H1 (cell line): Measurements from ENCODE around the gene PCDH8. TPM values are rescaled to one million over a fixed set of nuclear protein-coding genes. Genes with fewer than 3 reads are reported as not detected.

Experiments used
- CTCF ChIA-PET: fragments of 300-600 bp; sonication (Branson Sonifier 250); formaldehyde crosslinking; loops from one replicate; lab custom pipeline; 2021; ENCODE audit not compliant: partially characterized antibody; lab: Charles Lee
- POLR2A ChIA-PET: fragments of 300-600 bp; sonication (Branson Sonifier 250); formaldehyde crosslinking; loops from one replicate; lab custom pipeline; 2021; ENCODE audit warnings: inconsistent platforms; ENCODE audit not compliant: partially characterized antibody; lab: Charles Lee
- DNase-seq, 2 experiments: peaks; one replicate each; pipeline versions ENCODE4 v3.0.0 to v3.0.0-alpha.2; 2010 to 2022; ENCODE audit warnings: low spot score in 2 of 2, low read depth in 1 of 2, mixed read lengths in 1 of 2
- FAIRE-seq: peaks from 2 replicates; lab custom pipeline; 2011; peaks lifted over from hg19 to GRCh38; lab: Jason Lieb, UNC
- H2AFZ ChIP-seq: 2 replicates; pipeline ENCODE4 v1.8.1; 2012; ENCODE audit warnings: low read length, inconsistent platforms
- H2AK5ac ChIP-seq: 2 replicates; pipeline ENCODE4 v1.6.1; 2013; ENCODE audit warnings: low read depth, low read length
- H2BK120ac ChIP-seq: replicated peaks from 2 replicates; pipeline ENCODE3; 2013; ENCODE audit warnings: low read depth, low read length, inconsistent platforms
- H2BK12ac ChIP-seq: 2 replicates; pipeline ENCODE4 v1.6.1; 2013; ENCODE audit warnings: low read depth, low read length
- H2BK15ac ChIP-seq: 2 replicates; pipeline ENCODE4 v1.6.1; 2013; ENCODE audit warnings: low read length
- H2BK20ac ChIP-seq: 2 replicates; pipeline ENCODE4 v1.6.1; 2013; ENCODE audit warnings: low read length
- H2BK5ac ChIP-seq: 2 replicates; pipeline ENCODE4 v1.6.1; 2013; ENCODE audit warnings: low read depth, low read length
- H3K14ac ChIP-seq: 2 replicates; pipeline ENCODE4 v1.6.1; 2013; ENCODE audit warnings: inconsistent platforms; ENCODE audit not compliant: insufficient read length
- H3K18ac ChIP-seq: 2 replicates; pipeline ENCODE4 v1.6.1; 2013; ENCODE audit warnings: low read length; ENCODE audit errors: extremely low read depth
- H3K23ac ChIP-seq: 2 replicates; pipeline ENCODE4 v1.6.1; 2013; ENCODE audit warnings: inconsistent platforms; ENCODE audit not compliant: insufficient read length
- H3K23me2 ChIP-seq: 2 replicates; pipeline ENCODE4 v1.6.1; 2013; ENCODE audit warnings: low read depth, low read length
- H3K27ac ChIP-seq: 2 replicates; pipeline ENCODE4 v1.6.1; 2011; ENCODE audit warnings: low read depth, low read length, inconsistent platforms
- H3K27me3 ChIP-seq, 4 experiments: replicated peaks in 1 of 4; 1 replicate in 1 of 4; 2 replicates in 3 of 4; pipeline versions ENCODE4 v1.6.1 to v1.8.1; 2011 to 2013; ENCODE audit warnings: low read length in 3 of 4, mild to moderate bottlenecking in 3 of 4, inconsistent platforms in 2 of 4, mixed read lengths in 2 of 4, moderate library complexity in 1 of 4; ENCODE audit not compliant: control insufficient read depth in 3 of 4, insufficient read depth in 3 of 4; ENCODE audit errors: extremely low read depth in 1 of 4
- H3K36me3 ChIP-seq, 4 experiments: 2 replicates each; pipeline versions ENCODE4 v1.6.1 to v1.8.1; 2011 to 2013; ENCODE audit warnings: mild to moderate bottlenecking in 4 of 4, low read length in 3 of 4, moderate library complexity in 2 of 4, control low read depth in 1 of 4, inconsistent platforms in 1 of 4; ENCODE audit not compliant: insufficient read depth in 4 of 4, control insufficient read depth in 2 of 4
- H3K4ac ChIP-seq: replicated peaks from 2 replicates; pipeline ENCODE3; 2013; ENCODE audit warnings: low read length, low read depth, mixed read lengths, inconsistent platforms; ENCODE audit not compliant: insufficient read length
- H3K4me1 ChIP-seq, 4 experiments: replicated peaks in 1 of 4; 1 replicate in 1 of 4; 2 replicates in 3 of 4; pipeline versions ENCODE4 v1.6.1 to v1.8.1; 2011 to 2013; ENCODE audit warnings: low read length in 3 of 4, inconsistent platforms in 2 of 4, mixed read lengths in 1 of 4; ENCODE audit not compliant: insufficient read depth in 4 of 4, control insufficient read depth in 3 of 4
- H3K4me2 ChIP-seq, 2 experiments: 2 replicates each; pipeline versions ENCODE4 v1.6.1 to v1.8.1; 2011 to 2013; ENCODE audit warnings: low read depth in 2 of 2, low read length in 2 of 2, control low read depth in 1 of 2, inconsistent platforms in 1 of 2, mild to moderate bottlenecking in 1 of 2; ENCODE audit not compliant: insufficient read depth in 1 of 2
- H3K4me3 ChIP-seq, 4 experiments: fragments of 200-600, 300-600 bp in 1 of 4; sonication (generic), shearing (Covaris generic), sonication (Bioruptor Twin) in 1 of 4; 2 replicates each; pipeline versions ENCODE4 v1.5.1 to v1.8.1; 2011 to 2016; ENCODE audit warnings: low read length in 4 of 4, low read depth in 3 of 4, control low read depth in 2 of 4, inconsistent platforms in 2 of 4, mild to moderate bottlenecking in 2 of 4, mixed read lengths in 1 of 4, moderate library complexity in 1 of 4; ENCODE audit not compliant: insufficient read depth in 2 of 4; ENCODE audit errors: extremely low read depth in 1 of 4
- H3K56ac ChIP-seq: replicated peaks from 2 replicates; pipeline ENCODE3; 2013; ENCODE audit warnings: low read depth, mild to moderate bottlenecking, mixed read lengths, low read length, inconsistent platforms; ENCODE audit not compliant: insufficient read length
- H3K79me1 ChIP-seq: 2 replicates; pipeline ENCODE4 v1.6.1; 2013; ENCODE audit warnings: low read depth, low read length, control low read depth
- H3K79me2 ChIP-seq, 2 experiments: 2 replicates each; pipeline versions ENCODE4 v1.6.1 to v1.8.1; 2012 to 2013; ENCODE audit warnings: low read length in 2 of 2, mild to moderate bottlenecking in 2 of 2, inconsistent platforms in 1 of 2; ENCODE audit not compliant: insufficient read depth in 2 of 2, control insufficient read depth in 1 of 2
- H3K9ac ChIP-seq, 4 experiments: replicated peaks in 1 of 4; 1 replicate in 1 of 4; 2 replicates in 3 of 4; pipeline versions ENCODE4 v1.6.1 to v1.8.1; 2011 to 2013; ENCODE audit warnings: low read depth in 3 of 4, low read length in 3 of 4, control low read depth in 2 of 4, mild to moderate bottlenecking in 2 of 4, moderate library complexity in 2 of 4, inconsistent platforms in 1 of 4; ENCODE audit errors: extremely low read depth in 1 of 4
- H3K9me3 ChIP-seq, 2 experiments: 2 replicates each; pipeline versions ENCODE4 v1.6.1 to v1.8.1; 2012 to 2013; ENCODE audit warnings: mild to moderate bottlenecking in 2 of 2, moderate library complexity in 2 of 2, control low read depth in 1 of 2, inconsistent platforms in 1 of 2, low read depth in 1 of 2, low read length in 1 of 2, mixed read lengths in 1 of 2; ENCODE audit not compliant: insufficient read depth in 2 of 2
- H4K20me1 ChIP-seq, 2 experiments: replicated peaks in 1 of 2; 2 replicates each; pipeline versions ENCODE3 to v1.8.1; 2011 to 2013; ENCODE audit warnings: inconsistent platforms in 2 of 2, low read length in 2 of 2, mild to moderate bottlenecking in 1 of 2; ENCODE audit not compliant: insufficient read depth in 2 of 2, control insufficient read depth in 1 of 2
- H4K5ac ChIP-seq: 2 replicates; pipeline ENCODE4 v1.6.1; 2013; ENCODE audit warnings: low read length, low read depth, mixed read lengths, inconsistent platforms; ENCODE audit not compliant: insufficient read length
- H4K8ac ChIP-seq: 2 replicates; pipeline ENCODE4 v1.8.0; 2013; ENCODE audit warnings: mild to moderate bottlenecking, moderate library complexity, low read length, inconsistent platforms; ENCODE audit not compliant: insufficient read depth; ENCODE audit errors: extremely low read depth
- H4K91ac ChIP-seq: replicated peaks from 2 replicates; pipeline ENCODE3; 2013; ENCODE audit warnings: low read length, mixed read lengths, inconsistent platforms; ENCODE audit not compliant: insufficient read length
- CREB1 ChIP-seq: IDR thresholded peaks from 2 replicates; pipeline ENCODE4 v1.6.1; 2012; ENCODE audit warnings: inconsistent platforms
- HDAC2 ChIP-seq, 2 experiments: fragments of 300-600 bp in 1 of 2; sonication (generic) in 1 of 2; IDR thresholded peaks; 2 replicates each; pipeline ENCODE4 v1.6.1; 2011 to 2012; ENCODE audit warnings: low read depth in 2 of 2, low read length in 2 of 2, mild to moderate bottlenecking in 2 of 2, moderate library complexity in 2 of 2, borderline replicate concordance in 1 of 2, inconsistent platforms in 1 of 2
- HDAC6 ChIP-seq: IDR thresholded peaks from one replicate; pipeline ENCODE4 v1.7.1; 2012; ENCODE audit warnings: low read depth, mild to moderate bottlenecking, inconsistent platforms, low read length, moderate library complexity
- whole genome bisulfite sequencing, 2 experiments: shearing (Covaris generic) in 1 of 2; methylation state at CpG; one replicate each; pipeline versions ENCODE4 v1.1.6 to v1.1.7; 2013 to 2015; ENCODE audit warnings: low lambda C conversion rate in 2 of 2, mixed read lengths in 2 of 2, inconsistent platforms in 1 of 2, low coverage in 1 of 2, missing lambda C conversion rate in 1 of 2; ENCODE audit not compliant: insufficient replicate concordance in 2 of 2, insufficient coverage in 1 of 2, insufficient read length in 1 of 2; ENCODE audit errors: extremely low coverage in 1 of 2, missing lambda C conversion rate in 1 of 2; 5-methylcytosine and 5-hydroxymethylcytosine counted together
- polyA plus RNA-seq, 7 experiments: library from polyadenylated mRNA; depleted of rRNA in 3 of 7; stranded (reverse) in 5 of 7; unstranded in 2 of 7; fragments of >200 nt in 5 of 7; fragments of 200-250 nt in 2 of 7; gene quantifications; 1 replicate in 5 of 7; 2 replicates in 1 of 7; 4 replicates in 1 of 7; pipeline versions ENCODE4 v1.2.1 to v1.2.3, GENCODE V29; 2011 to 2013; ENCODE audit warnings: missing spikeins in 2 of 7, mixed read lengths in 2 of 7
- total RNA-seq: library from RNA; stranded (reverse); fragmentation: NEBNext Ultra II Directional; extraction: Animal tissue kit (Norgen Biotek cat#: 25700); gene quantifications from 2 replicates; pipeline ENCODE4 v1.2.1, GENCODE V29; 2021

Gene PCDH8
- total and polyA plus RNA-seq, 2 of the 8 experiments (the other 6 are each of a cell fraction or from before 2014, with no cell fraction given) = 0.82 to 1.6 TPM

DNA sequence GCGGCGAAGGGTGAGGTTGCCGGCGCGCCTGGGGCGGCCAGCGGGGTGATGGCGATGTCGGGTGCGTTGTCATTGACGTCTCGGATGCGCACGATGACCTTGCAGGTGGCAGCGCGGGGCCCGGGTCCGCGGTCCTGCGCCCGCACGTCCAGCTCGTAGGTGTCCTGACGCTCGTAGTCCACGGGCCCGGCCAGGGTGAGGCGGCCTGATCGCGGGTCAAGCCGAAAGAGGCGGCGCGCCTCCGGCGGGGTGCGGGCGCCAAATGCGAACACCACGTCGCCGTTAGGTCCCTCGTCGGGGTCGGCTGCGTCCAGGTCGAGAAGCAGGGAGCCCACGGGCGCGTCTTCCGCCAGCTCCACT lies 1.1 kb downstream of the PCDH8 start:
- Histone ChIP-seq H3K4ac (no peak overlapping the region), H4K8ac (no peak overlapping the region), H4K91ac (no peak overlapping the region), H2BK15ac (no peak overlapping the region), H4K5ac (no peak overlapping the region), H3K56ac (no peak overlapping the region), H3K9ac (no peak overlapping the region), H3K14ac (no peak overlapping the region), H3K18ac (no peak overlapping the region), H3K36me3 (peaks cover 0 to 13% (median 0%) of the 10 kb centered on the region in 4 experiments; a peak in 2 of 8 replicates), H3K79me1 (no peaks in the 10 kb centered on the region), H3K4me3 (peak overlapping the region in 3 of 4 experiments; percentile 19 to 84 (median 25); a peak in 3 of 8 replicates), H3K9me3 (peaks cover 0 to 13% of the 10 kb centered on the region in 2 experiments; a peak in 2 of 4 replicates), H2BK120ac (no peak overlapping the region), H2BK20ac (no peak overlapping the region), H3K23me2 (peaks cover 29% of the 10 kb centered on the region), H3K27me3 (peaks cover 50 to 61% (median 56%) of the 10 kb centered on the region in 4 experiments), H3K23ac (no peak overlapping the region), H2BK5ac (no peak overlapping the region)
- DNase-seq = no peak
- CTCF ChIA-PET = interaction anchor here (0.7 to 10.5 kb wide), 52 partner anchors 12 to 353 kb away, joined by 3 to 154 read pairs (median 8); partner anchors contain the start of genes CNMD, OLFM4 and SUGT1
- POLR2A ChIA-PET = interaction anchor here (0.8 to 3.5 kb wide), 11 partner anchors 9 to 354 kb away, joined by 3 to 24 read pairs (median 5); partner anchors contain the start of gene SUGT1
- 27% methylated on average over 3 of the region's 51 CpGs; no CpG with 5 or more reads in 1 of the 2 experiments for WGBS, 2 experiments
- 0 out of 2 replicates have a peak, but pooled peaks have one; percentile 0 for TF ChIP-seq CREB1
- TF ChIP-seq HDAC6 = no peak
- TF ChIP-seq HDAC2 (IDR thresholded peaks at IDR 0.05; ENCODE audit: borderline replicate concordance in 1 of 2, low read depth in 2 of 2, low read length in 2 of 2) = 0 out of 4 replicates have a peak, but pooled peaks of 1 of the 2 experiments have one; percentile 1
- TF ChIP-seq, all 59 proteins: peak for 2
- no peak for FAIRE-seq
- no peak overlapping the region for H2BK12ac ChIP-seq
- no peak overlapping the region for H3K27ac ChIP-seq
- H2AK5ac ChIP-seq = no peak overlapping the region
- peaks cover 0 to 10% of the 10 kb centered on the region in 2 experiments for H4K20me1 ChIP-seq
- H3K4me2 ChIP-seq = peak overlapping the region; percentile 89 to 95
- H3K4me1 ChIP-seq = peaks cover under 1 to 34% (median 21%) of the 10 kb centered on the region in 4 experiments
- H3K79me2 ChIP-seq = no peaks in the 10 kb centered on the region
- no peak overlapping the region for H2AFZ ChIP-seq
